ENCODE measurements around the gene GSTA4. TPM values are rescaled to one million over a fixed set of nuclear protein-coding genes. Genes with fewer than 3 reads are reported as not detected.

The GSTA4 gene
- total RNA-seq, 2 experiments from 2014 or later, result 0.25 TPM; not detected in 1

DNA sequence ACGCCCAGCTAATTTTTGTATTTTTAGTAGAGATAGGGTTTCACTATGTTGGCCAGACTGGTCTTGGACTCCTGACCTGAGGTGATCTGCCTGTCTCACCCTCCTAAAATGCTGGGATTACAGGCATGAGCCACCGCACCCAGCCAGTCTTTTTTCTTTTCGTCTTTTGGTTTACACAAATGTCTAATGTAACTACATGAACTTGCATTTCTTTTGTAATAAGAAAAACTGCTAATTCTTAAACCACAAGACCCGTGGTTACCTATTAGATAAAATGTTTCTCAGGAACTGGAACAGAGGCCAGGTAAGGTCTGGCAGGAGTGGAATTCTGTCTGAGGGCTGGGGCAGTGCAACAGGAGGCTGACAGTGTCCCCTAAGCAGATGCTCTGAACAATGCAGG, 52.9 kb downstream of the GSTA4 start:
- CTCF ChIA-PET, result no interaction called here
- Mint-ChIP-seq H3K27me3 (peaks cover 32% of the 10 kb centered on the region), H3K9me3 (no peaks in the 10 kb centered on the region), H3K36me3 (ENCODE audit: low read depth) (no peaks in the 10 kb centered on the region), H3K4me3 (no peak overlapping the region), H3K4me1 (ENCODE audit: low read depth) (peaks cover 6% of the 10 kb centered on the region), H3K27ac (no peak overlapping the region)
- Histone ChIP-seq H3K36me3 (ENCODE audit: insufficient read depth, low read length) (no peaks in the 10 kb centered on the region), H3K9me3 (ENCODE audit: control insufficient read depth in 1 of 2, insufficient read depth in 1 of 2, low read length in 2 of 2) (no peaks in the 10 kb centered on the region), H3K4me3 (ENCODE audit: low read length) (no peak overlapping the region), H3K4me1 (ENCODE audit: insufficient read depth, low read length) (no peaks in the 10 kb centered on the region), H3K27ac (ENCODE audit: low read depth in 1 of 2, low read length in 2 of 2) (no peak overlapping the region), H3K27me3 (ENCODE audit: control insufficient read depth in 1 of 2, insufficient read depth in 2 of 2, low read length in 2 of 2) (peaks cover 2 to 10% of the 10 kb centered on the region in 2 experiments)
- TF ChIP-seq, protein P1, sequence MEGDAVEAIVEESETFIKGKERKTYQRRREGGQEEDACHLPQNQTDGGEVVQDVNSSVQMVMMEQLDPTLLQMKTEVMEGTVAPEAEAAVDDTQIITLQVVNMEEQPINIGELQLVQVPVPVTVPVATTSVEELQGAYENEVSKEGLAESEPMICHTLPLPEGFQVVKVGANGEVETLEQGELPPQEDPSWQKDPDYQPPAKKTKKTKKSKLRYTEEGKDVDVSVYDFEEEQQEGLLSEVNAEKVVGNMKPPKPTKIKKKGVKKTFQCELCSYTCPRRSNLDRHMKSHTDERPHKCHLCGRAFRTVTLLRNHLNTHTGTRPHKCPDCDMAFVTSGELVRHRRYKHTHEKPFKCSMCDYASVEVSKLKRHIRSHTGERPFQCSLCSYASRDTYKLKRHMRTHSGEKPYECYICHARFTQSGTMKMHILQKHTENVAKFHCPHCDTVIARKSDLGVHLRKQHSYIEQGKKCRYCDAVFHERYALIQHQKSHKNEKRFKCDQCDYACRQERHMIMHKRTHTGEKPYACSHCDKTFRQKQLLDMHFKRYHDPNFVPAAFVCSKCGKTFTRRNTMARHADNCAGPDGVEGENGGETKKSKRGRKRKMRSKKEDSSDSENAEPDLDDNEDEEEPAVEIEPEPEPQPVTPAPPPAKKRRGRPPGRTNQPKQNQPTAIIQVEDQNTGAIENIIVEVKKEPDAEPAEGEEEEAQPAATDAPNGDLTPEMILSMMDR (IDR thresholded peaks at IDR 0.05), result no peak
- no peak for ATAC-seq (ENCODE audit: poor library complexity)
- no peak for DNase-seq
- intact Hi-C loops (cut with DNase I, micrococcal nuclease), result no loop called here
- POLR2A ChIA-PET, result no interaction called here

DNA sequence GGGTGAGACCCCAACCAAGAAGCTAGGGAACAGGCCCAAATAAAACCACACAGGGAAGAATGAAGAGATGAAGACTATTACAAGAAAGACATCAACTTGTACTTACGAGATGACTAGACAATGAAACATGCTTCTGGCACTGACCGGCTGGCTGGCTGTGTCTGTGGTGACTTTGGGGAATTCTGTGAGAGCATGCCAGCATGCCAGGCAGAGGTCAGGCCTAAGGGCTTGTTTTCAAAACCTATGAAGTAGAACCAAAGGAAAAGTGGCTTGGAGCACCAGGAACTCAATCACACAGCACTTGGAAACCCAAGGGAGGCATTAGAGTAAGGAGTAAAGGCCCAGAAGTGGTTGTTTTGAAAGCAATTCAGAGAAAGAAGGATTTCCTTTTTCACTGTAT, 57.2 kb downstream of the GSTA4 start:
- ChIA-PET CTCF (no interaction called here), POLR2A (no interaction called here)
- no peaks in the 10 kb centered on the region for H3K9me3 ChIP-seq (ENCODE audit: control insufficient read depth in 1 of 2, insufficient read depth in 1 of 2, low read length in 2 of 2)
- no peak overlapping the region for H3K27ac ChIP-seq (ENCODE audit: low read depth in 1 of 2, low read length in 2 of 2)
- intact Hi-C loops (cut with DNase I, micrococcal nuclease), result no loop called here
- TF ChIP-seq, protein P1 (IDR thresholded peaks at IDR 0.05), result no peak
- H3K27me3 ChIP-seq (ENCODE audit: control insufficient read depth in 1 of 2, insufficient read depth in 2 of 2, low read length in 2 of 2), result peaks cover 0 to 2% of the 10 kb centered on the region in 2 experiments
- DNase-seq, result no peak
- no peaks in the 10 kb centered on the region for H3K36me3 Mint-ChIP-seq (ENCODE audit: low read depth)
- no peak for ATAC-seq (ENCODE audit: poor library complexity)
- no peaks in the 10 kb centered on the region for H3K4me1 Mint-ChIP-seq (ENCODE audit: low read depth)
- H3K9me3 Mint-ChIP-seq, result no peaks in the 10 kb centered on the region
- H3K4me3 Mint-ChIP-seq, result no peak overlapping the region
- H3K4me3 ChIP-seq (ENCODE audit: low read length), result no peak overlapping the region
- H3K27ac Mint-ChIP-seq, result no peak overlapping the region
- no peaks in the 10 kb centered on the region for H3K36me3 ChIP-seq (ENCODE audit: insufficient read depth, low read length)
- no peaks in the 10 kb centered on the region for H3K4me1 ChIP-seq (ENCODE audit: insufficient read depth, low read length)
- peaks cover 11% of the 10 kb centered on the region for H3K27me3 Mint-ChIP-seq

DNA sequence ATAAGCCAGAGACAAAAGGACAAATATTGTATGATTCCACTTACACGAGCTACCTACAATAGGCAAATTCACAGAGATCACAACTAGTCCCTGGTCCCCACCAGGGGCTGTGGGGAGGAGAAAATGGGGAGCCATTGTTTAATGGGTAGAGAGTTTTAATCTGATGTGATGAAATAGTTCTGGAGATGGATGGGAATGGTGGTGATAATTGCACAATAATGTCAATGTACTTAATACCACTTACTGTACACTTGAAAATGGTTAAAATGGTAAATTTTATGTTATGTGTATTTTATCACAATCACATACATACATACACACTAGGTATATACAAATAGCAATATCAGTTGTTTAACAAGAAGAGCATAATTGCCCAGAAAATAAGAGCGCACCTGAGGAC, 61.3 kb downstream of the GSTA4 start:
- ChIA-PET CTCF (no interaction called here), POLR2A (no interaction called here)
- no peaks in the 10 kb centered on the region for H3K4me1 ChIP-seq (ENCODE audit: insufficient read depth, low read length)
- no peak overlapping the region for H3K4me3 ChIP-seq (ENCODE audit: low read length)
- TF ChIP-seq, protein P1 (IDR thresholded peaks at IDR 0.05), result no peak
- H3K36me3 ChIP-seq (ENCODE audit: insufficient read depth, low read length), result no peaks in the 10 kb centered on the region
- H3K27me3 ChIP-seq (ENCODE audit: control insufficient read depth in 1 of 2, insufficient read depth in 2 of 2, low read length in 2 of 2), result no peaks in the 10 kb centered on the region
- no peak for DNase-seq
- no peaks in the 10 kb centered on the region for H3K27me3 Mint-ChIP-seq
- no peak overlapping the region for H3K4me3 Mint-ChIP-seq
- H3K27ac Mint-ChIP-seq, result no peak overlapping the region
- no peaks in the 10 kb centered on the region for H3K9me3 Mint-ChIP-seq
- H3K9me3 ChIP-seq (ENCODE audit: control insufficient read depth in 1 of 2, insufficient read depth in 1 of 2, low read length in 2 of 2), result no peaks in the 10 kb centered on the region
- intact Hi-C loops (cut with DNase I, micrococcal nuclease), result no loop called here
- no peaks in the 10 kb centered on the region for H3K36me3 Mint-ChIP-seq (ENCODE audit: low read depth)
- H3K27ac ChIP-seq (ENCODE audit: low read depth in 1 of 2, low read length in 2 of 2), result no peak overlapping the region
- no peaks in the 10 kb centered on the region for H3K4me1 Mint-ChIP-seq (ENCODE audit: low read depth)
- no peak for ATAC-seq (ENCODE audit: poor library complexity)

Measured in CD4-positive, alpha-beta T cell (primary cell).